Prostate gland (tissue), 2 donors: Measurements from ENCODE around the gene PTPN2. TPM values are rescaled to one million over a fixed set of nuclear protein-coding genes. Genes with fewer than 3 reads are reported as not detected.

Experiments used
- DNase-seq: peaks from one replicate; pipeline ENCODE4 v3.0.0-alpha.2; 2019; ENCODE audit warnings: low spot score
- H3K27ac ChIP-seq, 2 donors: fragments of 200-600 bp; sonication (generic); 2 replicates each; pipeline ENCODE4 v1.5.1; 2017 to 2019
- H3K27me3 ChIP-seq: fragments of 200-600 bp; sonication (generic); replicated peaks from 2 replicates; pipeline ENCODE4 v1.5.1; 2019; ENCODE audit not compliant: insufficient read depth
- H3K36me3 ChIP-seq, 2 donors: fragments of 200-600 bp; sonication (generic); 1 replicate in 1 of 2; 2 replicates in 1 of 2; pipeline versions ENCODE4 v1.5.1 to v1.8.1; 2017 to 2019
- H3K4me1 ChIP-seq: fragments of 200-600 bp; sonication (generic); replicated peaks from 2 replicates; pipeline ENCODE4 v1.5.1; 2019
- H3K4me3 ChIP-seq, 2 donors: fragments of 200-600 bp; sonication (generic); 2 replicates each; pipeline ENCODE4 v1.5.1; 2017 to 2019
- H3K9me3 ChIP-seq: fragments of 200-600 bp; sonication (generic); 2 replicates; pipeline ENCODE4 v1.5.1; 2017
- POLR2A ChIP-seq: fragments of 450-650 bp; IDR thresholded peaks from one replicate; pipeline ENCODE4 v1.6.1; 2016; ENCODE audit warnings: antibody characterized with exemption, mild to moderate bottlenecking
- POLR2AphosphoS5 ChIP-seq: sonication (generic); formaldehyde crosslinking; IDR thresholded peaks from one replicate; pipeline ENCODE4 v1.6.1; 2017; ENCODE audit warnings: antibody characterized with exemption
- WGBS: methylation state at CpG from one replicate; pipeline ENCODE4 v1.1.5; 2018; 5-methylcytosine and 5-hydroxymethylcytosine counted together
- intact Hi-C: fragments of 100-400 bp; cut with DNase I; formaldehyde crosslinking; loops from one replicate; pipeline ENCODE4 v1.14.2; 2022
- total RNA-seq, 2 donors: library from RNA; depleted of rRNA; stranded (reverse); fragments of >200 nt; gene quantifications; one replicate each; pipeline ENCODE4 v1.1.0, GENCODE V29; 2016
- TF ChIP-seq, protein P1 (sequence below), 4 experiments: fragments of 200-600 bp in 2 of 4; fragments of 450-650 bp in 2 of 4; sonication (generic) in 2 of 4; IDR thresholded peaks; 1 replicate in 3 of 4; 2 replicates in 1 of 4; pipeline ENCODE4 v1.5.1; 2016 to 2019; ENCODE audit warnings: antibody characterized with exemption in 4 of 4, mild to moderate bottlenecking in 2 of 4, moderate library complexity in 2 of 4

Gene PTPN2
- total RNA-seq, 2 donors from 2014 or later = 25.0 to 34.0 TPM

DNA sequence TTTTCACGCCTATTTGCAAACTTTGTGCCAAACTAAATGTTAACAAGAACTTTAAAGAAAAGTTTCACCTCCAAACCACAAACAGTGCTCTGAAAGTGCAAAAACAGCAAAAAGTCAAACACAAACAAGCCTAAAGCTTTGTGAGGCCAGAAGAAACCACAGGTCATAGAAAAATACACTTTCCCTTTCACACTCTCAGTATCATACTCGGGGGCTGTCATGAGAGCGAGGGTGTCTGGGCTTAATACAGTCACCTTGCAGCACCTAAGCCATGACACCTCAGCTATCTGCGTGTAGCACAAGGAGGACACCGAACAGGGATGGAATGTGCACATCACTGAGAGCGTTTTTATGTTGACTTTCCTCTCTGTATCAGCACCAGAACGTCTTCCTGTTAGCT, 37.1 kb upstream of the PTPN2 start:
- H3K9me3 ChIP-seq = no peaks in the 10 kb centered on the region
- DNase-seq = no peak
- no peak overlapping the region for H3K4me3 ChIP-seq
- H3K27me3 ChIP-seq = no peaks in the 10 kb centered on the region
- H3K4me1 ChIP-seq = no peaks in the 10 kb centered on the region
- no peaks in the 10 kb centered on the region for H3K36me3 ChIP-seq
- WGBS = 52% methylated on average over 7 of the region's 7 CpGs
- intact Hi-C loops = no loop called here
- no peak for TF ChIP-seq POLR2A
- TF ChIP-seq, protein P1, sequence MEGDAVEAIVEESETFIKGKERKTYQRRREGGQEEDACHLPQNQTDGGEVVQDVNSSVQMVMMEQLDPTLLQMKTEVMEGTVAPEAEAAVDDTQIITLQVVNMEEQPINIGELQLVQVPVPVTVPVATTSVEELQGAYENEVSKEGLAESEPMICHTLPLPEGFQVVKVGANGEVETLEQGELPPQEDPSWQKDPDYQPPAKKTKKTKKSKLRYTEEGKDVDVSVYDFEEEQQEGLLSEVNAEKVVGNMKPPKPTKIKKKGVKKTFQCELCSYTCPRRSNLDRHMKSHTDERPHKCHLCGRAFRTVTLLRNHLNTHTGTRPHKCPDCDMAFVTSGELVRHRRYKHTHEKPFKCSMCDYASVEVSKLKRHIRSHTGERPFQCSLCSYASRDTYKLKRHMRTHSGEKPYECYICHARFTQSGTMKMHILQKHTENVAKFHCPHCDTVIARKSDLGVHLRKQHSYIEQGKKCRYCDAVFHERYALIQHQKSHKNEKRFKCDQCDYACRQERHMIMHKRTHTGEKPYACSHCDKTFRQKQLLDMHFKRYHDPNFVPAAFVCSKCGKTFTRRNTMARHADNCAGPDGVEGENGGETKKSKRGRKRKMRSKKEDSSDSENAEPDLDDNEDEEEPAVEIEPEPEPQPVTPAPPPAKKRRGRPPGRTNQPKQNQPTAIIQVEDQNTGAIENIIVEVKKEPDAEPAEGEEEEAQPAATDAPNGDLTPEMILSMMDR (IDR thresholded peaks at IDR 0.05) = no peak
- TF ChIP-seq POLR2AphosphoS5 = no peak
- H3K27ac ChIP-seq = no peak overlapping the region

DNA sequence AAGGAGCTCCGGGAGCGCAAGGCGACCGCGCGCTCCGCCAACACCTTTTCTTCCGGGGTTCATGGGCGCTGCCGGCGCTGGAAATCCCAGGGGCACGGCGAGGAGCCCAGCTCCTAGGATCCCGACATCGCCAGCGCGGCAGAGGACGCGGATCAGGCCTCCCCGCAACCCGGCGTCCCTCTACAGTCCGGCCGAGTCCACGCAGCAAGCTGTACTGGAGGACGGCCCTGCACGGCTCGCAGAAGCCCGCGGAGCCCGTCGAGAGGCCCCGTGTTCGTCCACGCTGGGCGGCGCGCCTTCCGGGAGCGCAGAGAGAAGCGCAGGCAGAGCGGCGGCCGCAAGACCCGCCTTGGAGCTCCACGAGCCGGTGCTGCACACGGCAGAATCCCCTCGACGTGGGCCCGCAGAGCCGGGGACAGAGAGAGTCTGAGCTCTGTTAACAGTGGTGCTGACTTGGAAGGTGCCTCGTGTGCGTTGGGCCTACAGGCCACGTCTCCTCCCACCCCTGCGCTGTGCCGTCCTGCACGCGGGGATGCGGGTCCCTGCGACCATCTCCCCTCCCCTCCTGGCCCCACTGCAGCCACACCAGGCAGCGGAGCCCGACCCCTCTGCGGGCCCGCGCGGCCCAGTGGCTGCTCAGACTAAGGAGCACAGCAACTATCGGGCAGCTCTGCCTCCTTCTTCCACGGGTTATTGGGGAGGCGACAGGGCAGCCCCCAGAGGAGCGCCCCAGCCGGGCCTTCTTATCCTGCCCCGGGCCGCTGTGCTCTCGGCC, 28.1 kb upstream of the PTPN2 start:
- TF ChIP-seq POLR2A (no peak), POLR2AphosphoS5 (no peak)
- TF ChIP-seq, protein P1 (IDR thresholded peaks at IDR 0.05) = no peak
- 57% methylated on average over 74 of the region's 75 CpGs for WGBS

DNA sequence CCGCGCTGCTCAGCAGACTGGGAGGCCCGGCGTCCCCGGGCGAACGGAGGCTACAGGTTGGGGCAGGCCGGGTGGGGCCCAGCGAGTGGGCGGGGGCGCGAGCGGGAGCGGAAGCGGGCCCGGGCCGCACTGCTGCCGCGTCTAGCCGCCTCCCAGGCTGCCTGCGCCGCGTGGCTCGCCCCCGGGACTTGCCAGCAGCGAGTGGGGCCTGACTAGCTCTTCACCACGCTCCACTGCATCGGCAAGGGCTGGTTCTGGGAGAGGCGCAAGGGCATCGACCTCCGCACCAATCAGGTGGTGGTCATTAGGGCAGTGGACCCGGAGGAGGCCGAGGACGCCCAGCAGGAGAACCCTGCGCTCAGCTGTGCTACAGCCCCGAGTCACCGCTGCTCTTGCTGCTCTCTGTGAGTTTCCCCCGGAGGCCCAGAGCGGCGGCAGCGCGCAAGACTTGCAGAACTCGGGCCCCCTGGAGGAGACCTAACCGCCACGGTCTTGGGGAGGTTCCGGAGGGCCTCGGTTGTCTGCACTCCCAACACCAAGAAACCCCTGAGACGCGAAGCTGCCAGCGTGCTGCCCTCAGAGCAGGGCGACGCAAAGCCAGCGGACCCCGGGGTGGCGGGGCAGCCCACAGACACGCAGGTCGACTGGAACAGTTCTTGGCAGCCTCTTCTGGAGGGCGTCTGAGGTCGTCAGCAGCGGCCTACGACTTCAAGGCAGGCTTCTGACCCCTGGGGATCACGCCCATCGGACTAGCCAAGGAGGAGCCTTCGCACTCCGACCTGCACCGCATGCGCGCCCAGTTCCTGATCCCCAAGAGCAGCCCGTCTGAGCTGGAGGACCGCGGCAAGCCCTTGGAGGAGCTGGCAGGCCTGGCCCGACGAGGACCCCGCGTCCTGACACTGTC, 27.2 kb upstream of the PTPN2 start:
- intact Hi-C loops = no loop called here
- Histone ChIP-seq H3K9me3 (no peaks in the 10 kb centered on the region), H3K27me3 (no peaks in the 10 kb centered on the region), H3K4me1 (no peaks in the 10 kb centered on the region), H3K27ac (no peak overlapping the region), H3K36me3 (no peaks in the 10 kb centered on the region), H3K4me3 (peak overlapping the region; percentile 1 to 13)
- no peak for DNase-seq
- WGBS = 22% methylated on average over 64 of the region's 75 CpGs
- no peak for TF ChIP-seq POLR2AphosphoS5

More for the DNA sequence above, 28.1 kb upstream of the PTPN2 start:
- Histone ChIP-seq H3K9me3 (no peaks in the 10 kb centered on the region), H3K4me3 (no peak overlapping the region), H3K27me3 (no peaks in the 10 kb centered on the region), H3K27ac (no peak overlapping the region), H3K36me3 (no peaks in the 10 kb centered on the region), H3K4me1 (no peaks in the 10 kb centered on the region)
- intact Hi-C loops = no loop called here
- no peak for DNase-seq

DNA sequence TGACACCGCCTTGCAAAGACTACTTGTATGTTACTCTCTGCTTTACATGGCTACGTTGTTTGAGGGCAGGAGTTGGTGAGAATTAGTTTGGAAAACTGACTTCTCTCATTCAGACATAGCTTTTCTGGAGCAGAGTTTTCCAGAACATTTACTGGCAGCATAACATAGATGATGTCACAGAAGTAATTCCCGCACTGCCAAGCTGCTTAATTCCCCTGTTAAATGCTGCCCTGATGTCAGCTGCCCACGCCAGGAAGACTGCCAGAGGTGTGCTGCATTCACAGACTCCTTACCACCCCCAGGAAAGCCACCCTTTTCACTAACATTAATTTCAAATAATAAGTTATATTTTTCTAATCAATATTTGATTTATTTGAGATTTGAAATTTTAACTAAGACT, 24.7 kb upstream of the PTPN2 start:
- DNase-seq = no peak
- Histone ChIP-seq H3K36me3 (no peaks in the 10 kb centered on the region), H3K4me3 (no peak overlapping the region), H3K9me3 (no peaks in the 10 kb centered on the region), H3K4me1 (no peaks in the 10 kb centered on the region), H3K27me3 (no peaks in the 10 kb centered on the region), H3K27ac (no peak overlapping the region)
- TF ChIP-seq POLR2A (no peak), POLR2AphosphoS5 (no peak)
- TF ChIP-seq, protein P1 (IDR thresholded peaks at IDR 0.05) = no peak
- 75% methylated on average over 4 of the region's 4 CpGs for WGBS
- intact Hi-C loops = no loop called here

DNA sequence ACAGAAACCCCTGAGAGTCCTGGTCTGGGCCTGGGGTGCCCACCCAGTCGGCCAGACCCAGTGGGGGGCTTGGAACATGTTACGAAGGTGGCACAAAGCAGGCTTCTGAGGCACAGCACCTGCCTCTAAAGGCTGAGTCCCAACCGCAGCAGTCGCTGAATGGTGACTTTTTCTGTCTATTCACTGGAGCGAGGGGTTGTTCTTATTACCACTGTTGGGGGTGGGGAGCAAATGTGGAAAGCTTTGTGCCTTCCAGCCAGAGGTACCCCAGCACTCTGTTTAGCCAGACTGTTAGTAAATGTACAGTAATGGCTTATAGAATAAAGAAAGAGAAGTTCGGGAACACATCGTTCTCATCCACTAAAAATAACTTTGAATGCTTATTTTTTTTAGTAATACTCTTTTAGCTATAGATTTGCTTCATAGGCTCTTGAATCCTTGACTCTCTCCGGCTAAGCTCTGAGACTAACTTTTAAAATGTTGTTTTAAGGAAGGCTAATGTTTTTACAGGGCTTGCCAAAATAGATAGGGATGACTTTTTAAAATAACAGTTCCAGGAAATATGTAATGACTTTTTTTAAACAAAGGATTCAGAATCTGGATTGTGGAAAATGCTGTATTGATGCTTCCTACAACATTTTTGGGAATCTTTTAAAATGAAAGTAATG, 23.4 kb upstream of the PTPN2 start:
- intact Hi-C loops = no loop called here
- no peak for TF ChIP-seq POLR2A
- TF ChIP-seq, protein P1 (IDR thresholded peaks at IDR 0.05) = no peak
- TF ChIP-seq POLR2AphosphoS5 = no peak
- WGBS = 40% methylated on average over 7 of the region's 8 CpGs
- H3K27me3 ChIP-seq = no peaks in the 10 kb centered on the region
- DNase-seq = no peak
- H3K4me3 ChIP-seq = no peak overlapping the region
- H3K27ac ChIP-seq = no peak overlapping the region
- no peaks in the 10 kb centered on the region for H3K9me3 ChIP-seq
- H3K36me3 ChIP-seq = no peaks in the 10 kb centered on the region
- H3K4me1 ChIP-seq = no peaks in the 10 kb centered on the region
